Eye (tissue), 1 donor: ENCODE results near the gene UCP3.

Experiments used
- DNase-seq: peaks from one replicate; pipeline ENCODE4 v3.0.0-alpha.2; 2015

Gene UCP3

GRCh38 chr11:73976451-73977151 is 32.3 kb downstream of the UCP3 start:
- DNase-seq, result no peak

- no peak for DNase-seq
Observed at GRCh38 chr11:73975479-73975757, 33.5 kb downstream of the UCP3 start.

GRCh38 chr11:73974604-73975478 is 34.0 kb downstream of the UCP3 start:
- no peak for DNase-seq

GRCh38 chr11:73972620-73973449 is 36.0 kb downstream of the UCP3 start:
- no peak for DNase-seq

- no peak for DNase-seq
Observed at GRCh38 chr11:73972187-73972586, 36.7 kb downstream of the UCP3 start.

- DNase-seq, result no peak
Observed at GRCh38 chr11:73971175-73971719, 37.6 kb downstream of the UCP3 start.

- no peak for DNase-seq
Observed at GRCh38 chr11:73969991-73970800, 38.7 kb downstream of the UCP3 start.

- DNase-seq, result no peak
Observed at GRCh38 chr11:73969091-73969490, 39.8 kb downstream of the UCP3 start.

GRCh38 chr11:73968356-73968966 is 40.4 kb downstream of the UCP3 start:
- DNase-seq, result no peak

GRCh38 chr11:73965764-73966121 is 43.1 kb downstream of the UCP3 start:
- DNase-seq, result no peak

- no peak for DNase-seq
Observed at GRCh38 chr11:73965076-73965763, 43.7 kb downstream of the UCP3 start.

GRCh38 chr11:73963861-73964260 is 45.0 kb downstream of the UCP3 start:
- DNase-seq, result no peak

- no peak for DNase-seq
Observed at GRCh38 chr11:73962101-73962705, 46.7 kb downstream of the UCP3 start.

- DNase-seq, result no peak
Observed at GRCh38 chr11:73961321-73961720, 47.6 kb downstream of the UCP3 start.

GRCh38 chr11:73958521-73959141 is 50.3 kb downstream of the UCP3 start:
- DNase-seq, result no peak

- no peak for DNase-seq
Observed at GRCh38 chr11:73957654-73958361, 51.1 kb downstream of the UCP3 start.

GRCh38 chr11:73956876-73957653 is 51.8 kb downstream of the UCP3 start:
- DNase-seq, result no peak

- DNase-seq, result no peak
Observed at GRCh38 chr11:73951797-73952196, 57.1 kb downstream of the UCP3 start.
